Common myeloid progenitor, CD34-positive (primary cell): ENCODE data around the gene NUBPL.
"Not testable (repeated sequence)": the region's sequence is repeated elsewhere in the genome, so short reads cannot be mapped to it uniquely, and the experiment has no call there.

ENCODE experiments used
- CTCF ChIA-PET: fragments of 350-600 bp; sonication (Branson Sonifier 250); formaldehyde crosslinking; loops from one replicate; lab custom pipeline; 2021; ENCODE audit warnings: antibody characterized with exemption; lab: Charles Lee
- POLR2A ChIA-PET: fragments of 350-600 bp; sonication (Branson Sonifier 250); formaldehyde crosslinking; loops from one replicate; lab custom pipeline; 2021; ENCODE audit warnings: antibody characterized with exemption; lab: Charles Lee
- DNase-seq, 3 donors: peaks; one replicate each; pipeline versions ENCODE4 v3.0.0 to v3.0.0-alpha.2; 2013
- H3K27ac ChIP-seq, 2 experiments: 1 replicate in 1 of 2; 2 replicates in 1 of 2; pipeline ENCODE4 v1.7.0; 2013; ENCODE audit warnings: inconsistent platforms in 2 of 2, low read length in 2 of 2, mild to moderate bottlenecking in 2 of 2, low read depth in 1 of 2, moderate library complexity in 1 of 2; ENCODE audit not compliant: severe bottlenecking in 2 of 2, insufficient read depth in 1 of 2, poor library complexity in 1 of 2
- H3K27me3 ChIP-seq, 5 experiments: replicated peaks in 2 of 5; 1 replicate in 3 of 5; 2 replicates in 2 of 5; pipeline versions ENCODE4 v1.6.1 to v1.7.0; 2013; ENCODE audit warnings: low read length in 4 of 5, mild to moderate bottlenecking in 2 of 5, moderate library complexity in 2 of 5, inconsistent platforms in 1 of 5; ENCODE audit not compliant: insufficient read depth in 5 of 5, control insufficient read depth in 4 of 5
- H3K36me3 ChIP-seq, 4 experiments: 1 replicate in 2 of 4; 2 replicates in 2 of 4; pipeline versions ENCODE4 v1.6.1 to v1.7.0; 2013; ENCODE audit warnings: low read length in 3 of 4, control low read depth in 1 of 4, mild to moderate bottlenecking in 1 of 4; ENCODE audit not compliant: control insufficient read depth in 4 of 4, insufficient read depth in 4 of 4
- H3K4me1 ChIP-seq, 4 experiments: 1 replicate in 3 of 4; 2 replicates in 1 of 4; pipeline versions ENCODE4 v1.6.1 to v1.7.1; 2013; ENCODE audit warnings: low read length in 3 of 4, mild to moderate bottlenecking in 3 of 4, control low read depth in 1 of 4, inconsistent platforms in 1 of 4, moderate library complexity in 1 of 4; ENCODE audit not compliant: control insufficient read depth in 4 of 4, insufficient read depth in 4 of 4; ENCODE audit errors: control extremely low read depth in 1 of 4
- H3K4me3 ChIP-seq, 7 experiments: 1 replicate in 4 of 7; 2 replicates in 3 of 7; pipeline versions ENCODE4 v1.5.1 to v1.7.0; 2013; ENCODE audit warnings: mild to moderate bottlenecking in 7 of 7, low read length in 6 of 7, moderate library complexity in 6 of 7, inconsistent platforms in 2 of 7, low read depth in 2 of 7, control low read depth in 1 of 7; ENCODE audit not compliant: insufficient read depth in 4 of 7, control insufficient read depth in 1 of 7; ENCODE audit errors: extremely low read depth in 1 of 7
- H3K9me3 ChIP-seq, 5 experiments: 1 replicate in 4 of 5; 2 replicates in 1 of 5; pipeline versions ENCODE4 v1.6.1 to v1.7.1; 2013; ENCODE audit warnings: low read length in 4 of 5, mild to moderate bottlenecking in 2 of 5, inconsistent platforms in 1 of 5, low read depth in 1 of 5, moderate library complexity in 1 of 5; ENCODE audit not compliant: control insufficient read depth in 4 of 5, insufficient read depth in 2 of 5; ENCODE audit errors: control extremely low read depth in 1 of 5
- WGBS: methylation state at CpG from one replicate; pipeline ENCODE4 v1.1.5; 2013; ENCODE audit not compliant: insufficient coverage; 5-methylcytosine and 5-hydroxymethylcytosine counted together

The NUBPL gene

DNA sequence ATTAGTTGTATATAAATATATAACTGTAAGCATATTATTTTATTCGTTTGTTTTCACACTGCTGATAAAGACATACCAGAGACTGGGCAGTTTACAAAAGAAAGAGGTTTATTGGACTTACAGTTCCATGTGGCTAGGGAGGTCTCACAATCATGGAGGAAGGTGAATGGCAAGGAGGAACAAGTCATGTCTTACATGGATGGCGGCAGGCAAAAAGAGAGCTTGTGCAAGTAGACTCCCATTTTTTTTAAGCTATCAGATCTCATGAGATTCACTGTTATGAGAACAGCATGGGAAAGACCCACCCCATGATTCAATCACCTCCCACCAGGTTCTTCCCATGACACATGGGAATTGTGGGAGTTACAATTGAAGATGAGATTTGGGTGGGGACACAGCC is 294.8 kb downstream of the NUBPL start:
- H3K27me3 ChIP-seq, H3K4me1 ChIP-seq, CTCF ChIA-PET, H3K4me3 ChIP-seq, POLR2A ChIA-PET, H3K36me3 ChIP-seq, H3K27ac ChIP-seq, H3K9me3 ChIP-seq, DNase-seq: not testable (repeated sequence)
- no CpG with 5 or more reads among the region's 2 CpGs for WGBS

DNA sequence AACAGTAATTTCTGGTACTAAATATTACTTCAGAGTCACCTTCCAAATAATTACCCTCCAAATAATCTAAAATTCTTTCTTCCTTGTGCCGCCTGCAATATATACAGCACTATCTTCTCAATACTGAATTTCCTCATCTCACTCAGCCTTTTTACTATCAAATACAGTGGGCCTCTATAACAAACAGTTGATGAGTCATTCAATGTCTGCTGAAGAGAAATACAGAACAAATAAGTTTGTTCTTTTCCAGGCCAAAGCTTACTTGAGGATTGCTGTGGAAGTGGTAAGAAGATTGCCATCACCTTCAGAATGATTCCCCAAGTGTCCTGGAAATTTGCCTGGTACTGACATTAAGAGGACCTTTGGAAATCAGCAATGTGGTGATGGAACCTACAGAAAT is 297.7 kb downstream of the NUBPL start:
- H3K4me1 ChIP-seq = no peaks in the 10 kb centered on the region
- DNase-seq = no peak
- no peaks in the 10 kb centered on the region for H3K36me3 ChIP-seq
- H3K27ac ChIP-seq = no peak overlapping the region
- ChIA-PET POLR2A (no interaction called here), CTCF (no interaction called here)
- WGBS = no CpG with 5 or more reads among the region's 1 CpG
- peaks cover 0 to 1% (median 0%) of the 10 kb centered on the region in 5 experiments for H3K9me3 ChIP-seq
- H3K4me3 ChIP-seq = no peak overlapping the region
- H3K27me3 ChIP-seq = no peaks in the 10 kb centered on the region

DNA sequence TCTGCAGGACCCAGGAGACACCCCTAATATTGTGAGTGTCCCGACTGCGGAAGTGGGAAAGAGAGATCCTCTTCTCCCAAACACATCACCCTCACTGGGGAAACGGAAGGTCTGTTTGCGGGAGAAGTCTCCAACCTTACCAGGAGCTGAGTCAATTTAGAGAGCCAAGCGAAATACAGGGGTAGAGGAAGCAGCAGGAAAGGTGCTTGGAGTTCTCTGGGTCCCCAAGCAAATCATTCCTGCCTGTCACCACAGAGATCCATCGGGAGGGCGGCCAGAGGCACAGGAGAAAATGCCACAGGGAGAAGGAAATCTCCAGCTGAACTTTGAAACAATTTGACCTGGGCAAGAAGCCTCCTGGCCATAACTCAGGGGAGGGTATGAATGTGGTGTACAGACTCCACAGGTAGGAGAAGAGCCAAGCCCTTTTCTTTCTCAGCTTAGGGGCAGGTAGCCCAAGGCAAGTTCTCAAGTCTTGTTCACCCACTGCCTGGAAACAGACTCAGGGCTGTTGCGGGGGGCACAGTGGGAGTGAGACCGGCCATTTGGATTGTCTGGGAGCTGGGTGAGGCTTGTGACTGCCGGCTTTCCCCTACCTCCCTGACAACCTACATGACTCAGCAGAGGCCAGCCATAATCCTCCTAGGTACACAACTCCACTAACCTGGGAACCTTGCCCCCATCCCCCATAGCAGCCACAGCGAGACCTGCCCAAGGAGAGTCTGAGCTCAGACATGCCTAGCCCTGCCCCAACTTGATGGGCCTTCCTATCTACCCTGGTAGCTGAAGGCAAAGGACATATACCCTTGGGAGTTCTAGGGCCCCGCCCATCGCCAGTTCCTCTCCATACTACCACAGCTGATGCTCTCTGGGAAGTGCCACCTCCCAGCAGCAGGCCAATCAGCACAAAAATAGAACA is 304.0 kb downstream of the NUBPL start:
- Histone ChIP-seq H3K36me3 (no peaks in the 10 kb centered on the region), H3K27ac (no peak overlapping the region), H3K27me3 (no peaks in the 10 kb centered on the region), H3K9me3 (peaks cover 0 to 13% (median 7%) of the 10 kb centered on the region in 5 experiments), H3K4me3 (no peak overlapping the region), H3K4me1 (no peaks in the 10 kb centered on the region)
- CTCF ChIA-PET = no interaction called here
- 100% methylated on average over 6 of the region's 13 CpGs for WGBS
- no peak for DNase-seq
- POLR2A ChIA-PET = no interaction called here

DNA sequence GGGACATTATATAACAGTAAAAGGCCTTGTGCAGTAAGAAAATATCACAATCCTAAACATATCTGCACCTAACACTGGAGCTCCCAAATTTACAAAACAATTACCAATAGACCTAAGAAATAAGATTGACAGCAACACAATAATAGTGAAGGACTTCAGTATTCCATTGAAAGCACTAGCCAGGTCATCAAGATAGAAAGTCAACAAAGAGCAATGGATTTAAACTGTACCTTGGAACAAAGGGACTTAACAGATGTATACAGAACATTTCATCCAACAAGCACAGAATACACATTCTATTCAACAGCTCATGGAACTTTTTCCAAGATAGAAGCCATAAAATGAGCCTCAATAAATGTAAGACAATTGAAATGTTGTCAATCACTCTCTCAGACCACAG is 306.4 kb downstream of the NUBPL start:
- H3K27ac ChIP-seq = no peak overlapping the region
- no peak for DNase-seq
- no peak overlapping the region for H3K4me3 ChIP-seq
- H3K9me3 ChIP-seq = peaks cover 0 to 13% (median 7%) of the 10 kb centered on the region in 5 experiments
- no peaks in the 10 kb centered on the region for H3K36me3 ChIP-seq
- H3K27me3 ChIP-seq = no peaks in the 10 kb centered on the region
- ChIA-PET CTCF (no interaction called here), POLR2A (no interaction called here)
- no peaks in the 10 kb centered on the region for H3K4me1 ChIP-seq

DNA sequence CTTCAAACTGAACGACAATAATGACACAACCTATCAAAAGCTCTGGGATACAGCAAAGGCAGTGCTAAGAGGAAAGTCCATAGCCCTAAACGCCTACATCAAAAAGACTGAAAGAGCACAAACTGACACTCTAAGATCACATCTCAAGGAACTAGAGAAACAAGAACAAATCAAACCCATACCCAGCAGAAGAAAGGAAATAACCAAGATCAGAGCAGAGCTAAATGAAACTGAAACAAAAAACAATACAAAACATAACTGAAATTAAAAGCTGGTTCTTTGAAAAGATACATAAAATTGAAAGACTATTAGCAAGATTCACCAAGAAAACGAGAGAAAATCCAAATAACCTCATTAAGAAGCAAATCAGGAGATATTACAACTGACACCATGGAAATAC is 306.9 kb downstream of the NUBPL start:
- CTCF ChIA-PET, H3K4me3 ChIP-seq, H3K27ac ChIP-seq, DNase-seq, H3K36me3 ChIP-seq, H3K4me1 ChIP-seq, H3K27me3 ChIP-seq: not testable (repeated sequence)
- no CpG with 5 or more reads among the region's 3 CpGs for WGBS
- POLR2A ChIA-PET = interaction anchor here (0.6 kb wide), 1 partner anchor 1026 kb away, joined by 3 read pairs; no protein-coding TSS in a partner anchor
- H3K9me3 ChIP-seq = peaks cover 0 to 13% (median 7%) of the 10 kb centered on the region in 5 experiments

DNA sequence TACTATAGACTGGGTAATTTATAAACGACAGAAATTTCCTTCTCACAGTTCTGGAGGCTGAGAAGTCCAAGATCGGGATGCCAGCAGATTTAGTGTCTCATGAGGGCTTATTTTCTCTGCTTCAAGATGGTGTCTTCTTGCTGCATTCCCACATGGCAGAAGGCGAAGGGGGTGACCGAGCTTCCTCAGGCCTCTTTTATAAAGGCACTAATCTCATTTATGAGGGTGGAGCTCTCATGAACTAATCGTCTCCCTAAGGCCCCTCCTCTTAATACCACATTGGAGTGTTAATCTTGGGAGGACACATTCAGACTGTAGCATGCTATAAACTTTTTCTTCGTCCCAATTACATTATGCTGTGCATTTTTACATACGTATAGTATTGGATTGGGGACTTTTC is 315.5 kb downstream of the NUBPL start:
- Histone ChIP-seq H3K27me3 (no peaks in the 10 kb centered on the region), H3K4me1 (no peaks in the 10 kb centered on the region), H3K36me3 (no peaks in the 10 kb centered on the region), H3K27ac (no peak overlapping the region), H3K4me3 (no peak overlapping the region), H3K9me3 (peaks cover 0 to 1% (median 0%) of the 10 kb centered on the region in 5 experiments)
- no peak for DNase-seq
- 98% methylated on average over 6 of the region's 7 CpGs for WGBS
- ChIA-PET CTCF (no interaction called here), POLR2A (no interaction called here)

DNA sequence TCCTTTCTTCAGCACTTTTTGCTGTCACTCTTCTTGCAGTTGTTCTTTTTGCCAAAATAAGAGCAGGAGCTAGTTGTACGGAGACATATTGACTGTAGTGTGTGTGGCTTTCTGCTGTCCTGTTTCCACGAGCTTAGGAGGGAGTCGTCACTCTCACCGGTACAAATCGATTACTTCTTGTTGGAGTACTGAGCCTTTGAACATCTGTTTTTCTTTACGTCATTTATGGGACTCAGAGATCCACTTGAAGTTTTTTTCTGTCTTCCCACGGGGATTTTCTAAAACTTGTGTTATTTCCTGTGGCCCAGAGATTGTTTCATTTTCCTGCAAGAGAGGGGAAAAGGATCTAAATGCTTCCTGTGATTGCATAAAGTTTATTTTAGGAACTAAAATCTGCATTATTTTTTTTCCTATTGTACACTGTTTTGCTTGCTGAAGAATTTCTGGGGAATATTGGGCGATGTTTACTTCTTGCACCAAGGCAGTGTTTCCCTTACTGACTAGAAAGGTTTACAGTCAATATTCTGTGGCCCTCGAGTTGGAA is 316.1 kb downstream of the NUBPL start:
- H3K4me1 ChIP-seq = no peaks in the 10 kb centered on the region
- no peaks in the 10 kb centered on the region for H3K27me3 ChIP-seq
- 42% methylated on average over 8 of the region's 9 CpGs for WGBS
- H3K9me3 ChIP-seq = peaks cover 0 to 1% (median 0%) of the 10 kb centered on the region in 5 experiments
- H3K27ac ChIP-seq = no peak overlapping the region
- DNase-seq = no peak
- CTCF ChIA-PET = no interaction called here
- POLR2A ChIA-PET = no interaction called here
- H3K4me3 ChIP-seq = no peak overlapping the region
- H3K36me3 ChIP-seq = no peaks in the 10 kb centered on the region
